Measurements from ENCODE around the gene SMAD2.

SMAD2 gene

DNA sequence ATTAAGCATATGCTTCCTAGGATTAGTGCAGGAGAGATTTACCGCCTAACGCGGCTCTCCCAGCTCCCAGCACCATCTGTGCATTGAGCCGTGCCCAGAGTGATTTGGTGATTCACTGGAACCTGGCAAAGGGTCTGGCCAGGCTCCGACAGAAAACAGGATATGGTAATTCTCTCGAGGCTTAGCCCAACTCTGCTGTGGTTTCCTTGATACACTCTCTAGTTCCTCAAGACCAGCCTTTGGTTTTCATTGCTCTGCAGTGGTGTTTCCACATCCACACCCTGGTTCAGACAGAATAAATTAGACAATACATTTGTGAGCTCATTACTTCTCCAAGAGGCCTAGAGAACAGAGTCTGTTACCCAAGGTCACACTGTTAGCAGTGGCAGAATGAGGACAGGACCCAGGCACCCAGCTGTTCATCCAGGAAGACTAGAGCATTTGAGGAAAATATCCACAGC lies 23.0 kb upstream of the SMAD2 start:
- TF ChIP-seq JUND (IDR thresholded peaks at IDR 0.05; ENCODE audit: low read depth) = no peak
- DNase-seq (ENCODE audit: low read depth in 1 of 2, low spot score in 1 of 2) = no peak
- in situ Hi-C loops (cut with HindIII; ENCODE audit: low pct_unique_long_range_greater_than_20kb, low sequenced_read_pairs) = no loop called here

DNA sequence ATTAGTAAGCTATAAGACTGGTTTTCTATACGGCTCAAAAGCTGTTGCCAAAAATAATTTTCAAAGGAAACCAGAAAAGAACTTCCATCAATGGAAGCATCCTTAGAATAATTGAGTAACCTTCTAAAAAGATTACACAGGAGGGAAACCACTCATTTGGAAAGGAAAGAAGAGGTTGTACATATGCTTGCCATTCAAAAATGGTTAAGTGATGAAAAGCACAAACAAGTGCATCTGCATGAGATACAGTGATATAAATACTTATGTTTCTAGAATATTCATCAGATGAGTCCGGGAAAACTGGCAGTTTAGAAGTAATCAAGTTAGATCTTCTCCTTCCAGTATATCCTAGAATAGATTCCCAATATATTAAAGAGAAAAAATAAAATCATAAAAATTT lies 20.1 kb upstream of the SMAD2 start:
- DNase-seq (ENCODE audit: low read depth in 1 of 2, low spot score in 1 of 2) = no peak
- in situ Hi-C loops (cut with HindIII; ENCODE audit: low pct_unique_long_range_greater_than_20kb, low sequenced_read_pairs) = no loop called here
- TF ChIP-seq JUND (IDR thresholded peaks at IDR 0.05; ENCODE audit: low read depth) = no peak

DNA sequence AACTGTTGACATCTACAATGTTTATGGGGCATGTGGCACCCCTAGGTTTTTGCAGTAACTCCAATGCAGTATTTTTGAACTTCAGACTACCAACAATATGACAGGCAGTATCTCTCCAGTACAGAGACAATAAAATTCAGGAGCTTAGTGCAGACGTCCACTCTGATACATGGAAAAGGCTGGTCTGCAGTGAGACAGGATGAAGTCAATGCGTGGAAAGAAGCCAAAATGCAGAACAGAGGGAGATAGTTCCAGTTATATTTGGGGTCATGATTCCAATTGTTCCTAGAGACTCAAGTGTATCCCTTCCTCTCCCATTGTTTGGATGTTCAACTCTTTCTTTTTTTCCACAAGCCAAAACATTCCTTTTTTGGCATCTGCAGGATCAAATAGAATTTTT lies 18.7 kb upstream of the SMAD2 start:
- in situ Hi-C loops (cut with HindIII; ENCODE audit: low pct_unique_long_range_greater_than_20kb, low sequenced_read_pairs) = no loop called here
- no peak for DNase-seq (ENCODE audit: low read depth in 1 of 2, low spot score in 1 of 2)
- TF ChIP-seq JUND (IDR thresholded peaks at IDR 0.05; ENCODE audit: low read depth) = no peak

DNA sequence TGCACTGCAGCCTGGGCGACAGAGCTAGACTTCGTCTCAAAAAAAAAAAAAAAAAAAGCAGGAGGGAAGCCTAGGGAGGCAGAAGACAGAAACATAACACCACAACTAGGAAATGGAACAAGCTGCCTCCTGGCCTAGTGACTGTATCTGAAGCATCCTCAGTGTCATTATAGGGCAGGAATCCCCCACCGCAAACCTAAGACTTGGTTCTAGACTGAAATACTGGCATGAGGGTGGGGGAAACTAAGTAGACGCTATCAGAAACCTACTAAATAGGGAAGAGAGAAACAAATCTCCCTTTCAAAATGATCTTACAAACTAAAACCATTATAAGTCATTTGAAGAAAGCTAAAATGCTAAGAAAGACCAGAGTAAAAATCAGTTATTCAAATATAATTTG lies 16.4 kb upstream of the SMAD2 start:
- no peak for DNase-seq (ENCODE audit: low read depth in 1 of 2, low spot score in 1 of 2)
- in situ Hi-C loops (cut with HindIII; ENCODE audit: low pct_unique_long_range_greater_than_20kb, low sequenced_read_pairs) = no loop called here

DNA sequence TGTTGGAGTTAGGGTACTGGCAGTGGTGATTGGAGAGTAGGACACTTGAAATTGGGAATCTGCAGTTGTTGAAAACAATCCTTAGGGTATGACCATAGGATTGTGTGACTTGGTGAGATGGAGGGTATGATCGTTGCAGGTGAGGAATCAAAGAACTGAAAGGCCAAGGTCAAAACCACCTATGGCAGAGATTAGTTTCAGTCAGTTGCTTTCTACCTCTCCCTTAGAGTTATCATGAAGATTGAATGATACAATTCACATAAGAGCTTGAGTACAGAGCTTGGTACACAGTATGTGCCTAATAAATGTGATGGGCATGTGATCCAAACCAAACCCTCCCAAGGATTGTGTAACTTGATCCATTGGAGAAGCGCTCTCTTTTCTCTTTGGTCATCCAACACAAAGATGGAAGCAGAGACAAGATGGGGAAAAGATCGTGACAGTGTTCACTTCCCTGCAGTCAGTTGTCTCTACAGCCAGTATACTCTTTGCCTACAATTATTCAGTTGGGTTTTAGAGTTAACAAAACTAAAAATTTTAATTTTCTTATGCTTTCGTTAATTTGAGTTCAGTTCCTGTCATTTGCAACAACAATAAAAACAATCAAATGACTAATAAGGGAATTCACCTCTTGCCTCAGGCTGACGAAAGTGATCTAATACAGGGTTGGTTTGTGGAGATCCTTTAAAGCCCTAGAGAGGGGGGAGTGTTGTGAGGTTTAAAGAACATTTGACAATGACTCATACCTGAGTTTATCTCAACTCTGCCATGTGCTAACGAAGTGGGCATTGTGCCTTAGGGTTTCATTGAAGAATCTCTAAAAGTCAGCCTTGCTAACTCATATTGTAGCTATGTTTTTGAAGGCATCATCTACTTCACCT lies 14.8 kb upstream of the SMAD2 start:
- TF ChIP-seq JUND (IDR thresholded peaks at IDR 0.05; ENCODE audit: low read depth) = no peak
- no peak for DNase-seq (ENCODE audit: low read depth in 1 of 2, low spot score in 1 of 2)
- in situ Hi-C loops (cut with HindIII; ENCODE audit: low pct_unique_long_range_greater_than_20kb, low sequenced_read_pairs) = no loop called here

More for the DNA sequence above, 16.4 kb upstream of the SMAD2 start:
- no peak for TF ChIP-seq JUND (IDR thresholded peaks at IDR 0.05; ENCODE audit: low read depth)

DNA sequence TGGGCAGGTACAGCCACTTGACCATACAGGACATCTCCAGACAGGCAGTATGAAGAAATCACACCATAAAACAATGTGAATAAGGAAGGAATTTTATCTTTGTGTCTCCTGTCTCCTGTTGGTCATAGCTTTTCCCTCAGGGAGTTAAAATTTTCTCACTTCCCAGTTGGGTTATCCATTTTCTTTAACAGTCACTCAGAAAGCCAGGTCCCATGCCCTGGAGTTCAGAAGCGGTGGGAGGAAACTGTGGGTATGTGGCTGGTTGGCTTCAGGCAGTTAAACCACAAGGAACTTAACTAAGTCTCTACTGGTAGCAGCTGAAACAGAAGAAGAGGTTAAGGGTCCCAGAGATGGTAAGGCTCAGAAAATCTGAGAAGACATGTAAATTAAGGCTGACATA lies 6.5 kb upstream of the SMAD2 start:
- no peak for DNase-seq (ENCODE audit: low read depth in 1 of 2, low spot score in 1 of 2)
- in situ Hi-C loops (cut with HindIII; ENCODE audit: low pct_unique_long_range_greater_than_20kb, low sequenced_read_pairs) = no loop called here
- no peak for TF ChIP-seq JUND (IDR thresholded peaks at IDR 0.05; ENCODE audit: low read depth)

DNA sequence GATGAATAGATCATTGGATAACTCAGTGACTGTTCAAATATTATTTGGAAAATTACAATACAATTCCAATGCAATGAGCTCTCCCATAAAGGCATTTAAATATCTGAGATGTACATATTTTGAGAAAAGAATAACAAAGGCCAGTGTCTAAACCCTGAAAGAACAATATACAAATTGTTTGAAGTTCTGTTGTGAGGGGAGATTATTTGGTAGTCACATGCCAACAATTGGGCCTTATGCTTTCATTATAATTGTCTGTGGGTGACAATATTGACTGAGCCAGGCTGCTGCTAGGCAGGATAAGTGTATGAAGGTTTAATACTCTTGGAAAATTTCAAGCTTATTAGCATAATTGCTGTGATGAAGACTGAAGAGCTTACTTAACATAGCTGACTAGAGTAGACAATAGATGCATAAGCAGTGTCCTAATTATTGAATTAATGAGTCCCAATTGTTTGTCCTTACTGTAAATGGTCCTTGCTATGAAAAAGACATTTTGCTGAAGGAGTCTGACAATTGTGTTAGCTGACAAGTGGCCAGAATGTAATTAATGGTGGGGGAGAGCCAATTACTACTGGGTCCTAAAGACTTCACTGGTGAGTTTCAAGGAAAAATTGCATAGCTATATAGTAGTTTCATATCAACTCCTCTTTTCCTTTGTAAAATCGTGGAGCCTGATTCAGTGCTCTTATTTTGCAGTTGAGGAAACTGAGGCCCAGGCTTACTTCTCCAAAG lies 5.0 kb upstream of the SMAD2 start:
- in situ Hi-C loops (cut with HindIII; ENCODE audit: low pct_unique_long_range_greater_than_20kb, low sequenced_read_pairs) = no loop called here
- no peak for TF ChIP-seq JUND (IDR thresholded peaks at IDR 0.05; ENCODE audit: low read depth)

DNA sequence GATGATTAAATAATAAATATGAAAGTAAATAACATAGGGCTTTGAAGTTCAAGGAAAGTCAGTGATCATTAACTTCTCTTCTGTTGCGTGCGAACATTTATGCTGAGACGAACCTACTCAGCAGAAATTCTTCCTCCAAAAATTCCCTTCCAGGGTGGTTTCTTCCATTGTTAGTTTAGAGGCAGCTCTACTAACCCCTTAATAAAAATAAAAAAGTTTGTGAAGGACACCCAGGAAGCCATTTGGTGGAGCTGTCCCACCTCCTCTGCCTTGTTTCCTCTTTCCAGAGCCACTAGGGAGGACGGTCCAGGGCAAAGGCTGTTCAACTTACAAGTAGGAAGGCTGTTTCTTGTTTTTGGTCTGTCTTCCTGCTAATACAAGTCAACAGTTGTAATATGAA lies 2.1 kb upstream of the SMAD2 start:
- in situ Hi-C loops (cut with HindIII; ENCODE audit: low pct_unique_long_range_greater_than_20kb, low sequenced_read_pairs) = no loop called here
- no peak for TF ChIP-seq JUND (IDR thresholded peaks at IDR 0.05; ENCODE audit: low read depth)
- DNase-seq (ENCODE audit: low read depth in 1 of 2, low spot score in 1 of 2) = peak in 1 of 2 experiments; percentile 33

More for the DNA sequence above, 5.0 kb upstream of the SMAD2 start:
- no peak for DNase-seq (ENCODE audit: low read depth in 1 of 2, low spot score in 1 of 2)

DNA sequence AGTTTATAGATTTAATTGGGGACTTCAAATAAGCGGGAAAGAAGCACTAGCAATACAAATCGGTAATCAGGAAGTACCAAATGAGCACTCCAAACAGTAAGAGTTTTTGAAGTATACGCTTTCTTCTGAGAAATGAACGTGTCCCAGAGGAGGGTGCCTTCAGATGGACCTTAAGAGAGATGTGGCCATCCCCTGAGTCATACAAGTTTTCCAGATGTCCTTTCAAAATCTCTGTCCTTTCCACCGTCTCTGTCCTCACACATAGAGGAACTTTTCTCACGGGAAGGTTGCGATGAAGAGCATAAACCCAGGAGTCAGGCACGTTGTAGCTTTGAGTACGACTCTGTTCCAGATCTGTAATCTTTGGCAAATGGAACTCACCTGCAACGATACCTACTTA lies 1.7 kb upstream of the SMAD2 start:
- in situ Hi-C loops (cut with HindIII; ENCODE audit: low pct_unique_long_range_greater_than_20kb, low sequenced_read_pairs) = no loop called here
- no peak for TF ChIP-seq JUND (IDR thresholded peaks at IDR 0.05; ENCODE audit: low read depth)
- DNase-seq (ENCODE audit: low read depth in 1 of 2, low spot score in 1 of 2) = no peak

DNA sequence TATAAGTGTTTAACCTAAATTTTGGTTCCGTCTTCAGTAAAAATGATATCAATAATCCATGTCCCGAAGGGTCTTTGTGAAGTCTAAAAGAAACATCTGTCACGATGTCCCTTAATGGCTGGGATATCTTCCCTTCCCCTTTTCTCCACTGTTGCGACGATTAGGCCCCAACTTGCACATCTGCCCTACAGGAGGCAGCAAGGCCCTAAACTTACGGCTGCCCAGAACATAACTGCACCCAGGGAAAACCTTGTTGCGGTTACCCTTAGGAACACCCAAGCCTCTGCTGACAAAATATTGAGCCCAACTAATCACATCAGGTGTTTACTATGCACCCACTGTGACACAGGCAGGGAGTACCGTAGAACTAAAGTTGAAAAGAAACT lies 1.3 kb upstream of the SMAD2 start:
- no peak for TF ChIP-seq JUND (IDR thresholded peaks at IDR 0.05; ENCODE audit: low read depth)
- peak in 1 of 2 experiments; percentile 52 for DNase-seq (ENCODE audit: low read depth in 1 of 2, low spot score in 1 of 2)
- in situ Hi-C loops (cut with HindIII; ENCODE audit: low pct_unique_long_range_greater_than_20kb, low sequenced_read_pairs) = no loop called here

DNA sequence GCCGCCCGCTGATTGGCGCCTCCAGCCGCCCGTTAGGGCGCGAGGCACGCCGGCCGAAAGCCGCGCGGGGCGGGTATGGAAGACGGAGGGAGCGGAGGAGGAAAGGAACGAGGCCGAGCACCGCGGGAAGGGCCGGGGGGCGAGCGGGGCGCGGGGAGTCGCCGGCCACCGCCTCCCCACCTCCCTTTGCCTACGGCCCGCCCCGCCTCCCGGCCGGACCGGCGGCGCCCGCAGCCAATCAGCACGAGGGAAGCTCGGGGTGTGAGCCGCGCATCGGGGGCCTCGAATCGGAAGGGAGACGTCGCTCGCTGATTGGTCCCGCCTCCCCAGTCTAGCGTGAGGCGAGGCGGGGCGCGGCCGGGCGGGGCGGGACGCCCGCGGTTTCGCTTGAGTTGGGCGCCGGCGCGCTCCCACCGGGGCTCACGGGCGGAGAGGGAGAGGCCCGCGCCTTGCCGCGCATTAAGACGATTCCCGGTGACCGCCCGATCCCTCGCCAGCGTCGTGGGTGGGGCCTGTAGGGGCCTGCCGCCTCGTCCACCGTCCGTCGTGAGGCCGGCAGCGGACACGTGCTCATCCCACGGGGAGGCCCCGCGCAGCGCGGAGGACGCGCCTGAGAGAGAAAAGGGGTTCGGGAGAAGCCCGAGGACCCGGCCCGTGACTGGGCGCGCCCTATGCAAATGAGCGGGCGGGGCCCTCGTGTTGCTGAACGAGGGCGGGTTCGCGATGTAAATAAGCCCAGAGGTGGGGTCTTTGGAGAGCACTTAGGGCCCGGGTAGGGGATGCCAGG lies 665 bp upstream of the SMAD2 start:
- peak; percentile 77 to 96 for DNase-seq (ENCODE audit: low read depth in 1 of 2, low spot score in 1 of 2)
- in situ Hi-C loops (cut with HindIII; ENCODE audit: low pct_unique_long_range_greater_than_20kb, low sequenced_read_pairs) = no loop called here
- no peak for TF ChIP-seq JUND (IDR thresholded peaks at IDR 0.05; ENCODE audit: low read depth)

DNA sequence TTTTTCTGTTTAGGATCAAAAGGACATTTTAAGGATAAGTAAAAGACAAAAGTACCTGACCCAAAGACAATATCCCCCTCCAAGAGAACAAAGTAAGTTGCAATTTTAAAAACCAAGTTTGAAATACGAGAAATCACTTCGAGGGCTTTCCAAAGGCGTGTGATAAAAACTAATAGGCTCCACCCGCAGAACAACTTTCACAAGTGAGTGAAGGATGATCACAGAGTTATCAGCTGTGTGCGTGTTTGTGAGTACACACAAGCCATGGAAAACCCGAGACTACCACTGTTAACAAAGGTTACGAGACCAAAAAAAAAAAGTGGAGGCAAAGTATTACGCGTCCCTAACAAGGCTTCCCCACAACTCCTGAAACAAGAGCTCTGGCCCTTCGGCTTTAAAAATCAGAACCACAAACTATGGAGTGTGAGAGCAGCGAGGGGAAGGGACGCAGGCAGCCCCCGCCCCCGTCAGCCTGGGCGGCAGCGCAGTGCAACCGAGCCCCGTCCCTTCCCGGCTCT lies 719 bp downstream of the SMAD2 start:
- no peak for TF ChIP-seq JUND (IDR thresholded peaks at IDR 0.05; ENCODE audit: low read depth)
- in situ Hi-C loops (cut with HindIII; ENCODE audit: low pct_unique_long_range_greater_than_20kb, low sequenced_read_pairs) = no loop called here
- DNase-seq (ENCODE audit: low read depth in 1 of 2, low spot score in 1 of 2) = no peak
